HUES48 (cell line): ENCODE results near the gene ADGRB3.
"Not testable (repeated sequence)": the region's sequence is repeated elsewhere in the genome, so short reads cannot be mapped to it uniquely, and the experiment has no call there.

Experiments
- H3K27ac ChIP-seq: one replicate; pipeline ENCODE4 v1.7.0; 2013; ENCODE audit warnings: low read depth, low read length, inconsistent platforms
- H3K27me3 ChIP-seq: 2 replicates; pipeline ENCODE4 v1.6.1; 2013; ENCODE audit warnings: mild to moderate bottlenecking, low read length; ENCODE audit not compliant: control insufficient read depth, insufficient read depth
- H3K36me3 ChIP-seq: 2 replicates; pipeline ENCODE4 v1.6.1; 2013; ENCODE audit warnings: low read length; ENCODE audit not compliant: control insufficient read depth, insufficient read depth
- H3K4me1 ChIP-seq: 2 replicates; pipeline ENCODE4 v1.6.1; 2013; ENCODE audit warnings: mild to moderate bottlenecking, low read length; ENCODE audit not compliant: control insufficient read depth, insufficient read depth
- H3K4me3 ChIP-seq: 2 replicates; pipeline ENCODE4 v1.5.1; 2013; ENCODE audit warnings: mild to moderate bottlenecking, low read depth, low read length
- H3K9ac ChIP-seq: 2 replicates; pipeline ENCODE4 v1.6.1; 2013; ENCODE audit warnings: mild to moderate bottlenecking, low read depth, low read length, moderate library complexity
- H3K9me3 ChIP-seq: 2 replicates; pipeline ENCODE4 v1.6.1; 2013; ENCODE audit warnings: low read length; ENCODE audit not compliant: control insufficient read depth, insufficient read depth

The ADGRB3 gene

GRCh38 chr6:68814976-68815375 is 179.9 kb downstream of the ADGRB3 start:
- H3K27me3 ChIP-seq, H3K4me1 ChIP-seq, H3K4me3 ChIP-seq, H3K9ac ChIP-seq, H3K36me3 ChIP-seq, H3K9me3 ChIP-seq: not testable (repeated sequence)
- H3K27ac ChIP-seq, result peak overlapping the region; percentile 54

GRCh38 chr6:68826501-68826900 is 191.4 kb downstream of the ADGRB3 start:
- no peak overlapping the region for H3K9ac ChIP-seq
- H3K9me3 ChIP-seq, result no peaks in the 10 kb centered on the region
- H3K36me3 ChIP-seq, result no peaks in the 10 kb centered on the region
- no peaks in the 10 kb centered on the region for H3K4me1 ChIP-seq
- no peak overlapping the region for H3K4me3 ChIP-seq
- H3K27ac ChIP-seq, result no peak overlapping the region
- no peaks in the 10 kb centered on the region for H3K27me3 ChIP-seq

GRCh38 chr6:68834551-68834950 is 199.5 kb downstream of the ADGRB3 start:
- no peak overlapping the region for H3K9ac ChIP-seq
- no peaks in the 10 kb centered on the region for H3K9me3 ChIP-seq
- no peaks in the 10 kb centered on the region for H3K4me1 ChIP-seq
- no peaks in the 10 kb centered on the region for H3K36me3 ChIP-seq
- H3K27me3 ChIP-seq, result no peaks in the 10 kb centered on the region
- H3K27ac ChIP-seq, result no peak overlapping the region
- no peak overlapping the region for H3K4me3 ChIP-seq

- H3K9me3 ChIP-seq, result peaks cover under 1% of the 10 kb centered on the region; the same call in 1 of the 2 replicates
- no peak overlapping the region for H3K27ac ChIP-seq
- no peaks in the 10 kb centered on the region for H3K4me1 ChIP-seq
- H3K36me3 ChIP-seq, result no peaks in the 10 kb centered on the region
- H3K9ac ChIP-seq, result no peak overlapping the region
- H3K27me3 ChIP-seq, result no peaks in the 10 kb centered on the region
- no peak overlapping the region for H3K4me3 ChIP-seq
Measured at GRCh38 chr6:68838571-68838970, 203.5 kb downstream of the ADGRB3 start.

DNA sequence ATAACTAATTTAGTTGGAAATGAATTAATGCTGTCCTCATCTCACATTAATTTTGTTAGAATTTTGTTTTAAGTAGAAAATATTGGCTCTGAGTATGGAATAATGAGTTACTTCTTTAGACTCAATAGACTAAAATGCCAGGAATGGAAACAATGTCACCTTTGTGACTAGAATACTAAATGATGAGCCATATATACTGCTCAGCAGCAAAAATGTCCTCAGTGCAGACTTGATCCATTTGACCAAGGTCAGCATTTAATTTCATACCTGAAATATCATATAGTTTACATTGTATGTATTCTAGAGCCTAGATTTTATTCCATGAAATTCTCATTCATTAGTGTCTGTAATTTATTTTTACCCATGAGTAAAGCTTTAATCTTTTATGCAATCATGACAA is 217.7 kb downstream of the ADGRB3 start:
- Histone ChIP-seq H3K36me3 (no peaks in the 10 kb centered on the region), H3K27me3 (no peaks in the 10 kb centered on the region), H3K9ac (no peak overlapping the region), H3K27ac (no peak overlapping the region), H3K4me3 (no peak overlapping the region), H3K4me1 (0 out of 2 replicates have a peak, but pooled peaks cover 5% of the 10 kb centered on the region), H3K9me3 (no peaks in the 10 kb centered on the region)

DNA sequence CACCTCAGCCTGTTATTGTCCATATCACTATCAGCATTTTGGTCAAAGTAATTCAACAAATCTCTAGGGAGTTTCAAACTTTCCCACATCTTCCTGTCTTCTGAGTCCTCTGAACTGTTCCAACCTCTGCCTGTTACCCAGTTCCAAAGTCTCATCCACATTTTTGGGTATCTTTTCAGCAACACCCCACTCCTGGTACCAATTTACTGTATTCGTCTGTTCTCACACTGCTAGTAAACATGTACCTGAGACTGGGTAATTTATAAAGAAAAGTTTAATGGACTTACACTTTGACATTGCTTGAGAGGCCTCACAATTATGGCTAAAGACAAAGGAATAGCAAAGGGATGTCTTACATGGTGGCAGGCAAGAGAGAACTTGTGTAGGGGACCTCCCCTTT is 224.2 kb downstream of the ADGRB3 start:
- Histone ChIP-seq H3K9me3 (peaks cover 15% of the 10 kb centered on the region; the same call in 1 of the 2 replicates), H3K4me3 (no peak overlapping the region), H3K27me3 (no peaks in the 10 kb centered on the region), H3K9ac (no peak overlapping the region), H3K4me1 (no peaks in the 10 kb centered on the region), H3K36me3 (no peaks in the 10 kb centered on the region), H3K27ac (no peak overlapping the region)

DNA sequence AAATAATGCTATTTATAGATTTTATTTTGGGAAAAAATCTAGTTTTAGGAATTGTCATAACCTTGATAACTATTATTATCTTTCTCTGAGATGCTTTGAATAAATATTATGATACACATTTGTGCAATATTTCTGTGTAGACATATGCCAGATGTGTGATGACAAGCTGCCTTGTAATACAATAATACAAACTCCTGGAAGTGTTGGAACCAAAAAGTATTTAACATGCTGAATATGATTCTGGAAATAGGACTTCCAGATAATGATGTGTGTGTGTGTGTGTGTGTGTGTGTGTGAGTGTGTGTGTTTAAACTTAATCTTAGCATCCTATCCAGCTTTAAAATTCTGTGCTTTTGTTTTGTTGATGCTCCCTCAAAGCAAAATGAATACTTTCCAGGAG is 233.6 kb downstream of the ADGRB3 start:
- Histone ChIP-seq H3K9ac (no peak overlapping the region), H3K36me3 (no peaks in the 10 kb centered on the region), H3K4me3 (no peak overlapping the region), H3K27ac (no peak overlapping the region), H3K4me1 (no peaks in the 10 kb centered on the region), H3K27me3 (no peaks in the 10 kb centered on the region), H3K9me3 (peaks cover 16% of the 10 kb centered on the region)

DNA sequence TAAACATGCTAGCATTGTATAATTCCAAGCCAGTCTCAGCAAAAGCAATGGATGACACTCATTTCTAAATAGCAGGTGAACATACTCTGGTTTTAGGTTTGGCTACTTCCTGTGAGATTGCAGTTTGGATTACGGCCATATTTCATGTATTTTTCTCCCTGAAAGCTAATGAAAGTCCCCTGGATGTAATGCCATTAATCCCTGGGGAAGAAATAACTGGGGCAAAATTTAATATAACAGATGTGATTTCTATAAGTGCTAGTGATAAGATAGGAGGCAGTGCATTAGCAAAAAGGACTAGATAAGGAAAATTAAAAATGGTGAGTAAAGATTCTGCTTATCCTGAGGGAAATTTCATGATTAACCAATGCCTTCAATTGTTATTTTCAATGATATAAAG is 238.2 kb downstream of the ADGRB3 start:
- no peaks in the 10 kb centered on the region for H3K4me1 ChIP-seq
- no peaks in the 10 kb centered on the region for H3K36me3 ChIP-seq
- no peaks in the 10 kb centered on the region for H3K9me3 ChIP-seq
- H3K9ac ChIP-seq, result no peak overlapping the region
- no peaks in the 10 kb centered on the region for H3K27me3 ChIP-seq
- no peak overlapping the region for H3K4me3 ChIP-seq
- H3K27ac ChIP-seq, result no peak overlapping the region

DNA sequence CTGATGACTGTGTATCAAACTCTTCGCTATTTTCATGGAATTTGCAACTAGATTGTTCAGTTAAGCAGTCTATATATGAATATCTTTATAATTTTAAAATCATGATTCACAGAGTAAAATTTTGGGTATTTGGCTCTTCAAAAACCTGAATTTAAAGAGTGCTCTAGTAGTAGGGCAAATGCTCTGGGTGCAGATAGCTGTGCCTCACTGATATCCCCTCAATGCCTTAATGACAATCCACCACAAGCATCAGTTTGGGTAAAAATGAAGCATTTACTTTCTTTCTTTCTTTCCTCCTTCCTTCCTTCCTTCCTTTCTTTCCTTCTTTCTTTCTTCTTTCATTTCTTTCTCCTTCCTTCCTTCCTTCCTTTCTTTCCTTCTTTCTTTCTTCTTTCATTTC is 239.7 kb downstream of the ADGRB3 start:
- H3K36me3 ChIP-seq, result no peaks in the 10 kb centered on the region
- H3K9me3 ChIP-seq, result no peaks in the 10 kb centered on the region
- no peak overlapping the region for H3K4me3 ChIP-seq
- no peak overlapping the region for H3K9ac ChIP-seq
- no peak overlapping the region for H3K27ac ChIP-seq
- no peaks in the 10 kb centered on the region for H3K4me1 ChIP-seq
- no peaks in the 10 kb centered on the region for H3K27me3 ChIP-seq

DNA sequence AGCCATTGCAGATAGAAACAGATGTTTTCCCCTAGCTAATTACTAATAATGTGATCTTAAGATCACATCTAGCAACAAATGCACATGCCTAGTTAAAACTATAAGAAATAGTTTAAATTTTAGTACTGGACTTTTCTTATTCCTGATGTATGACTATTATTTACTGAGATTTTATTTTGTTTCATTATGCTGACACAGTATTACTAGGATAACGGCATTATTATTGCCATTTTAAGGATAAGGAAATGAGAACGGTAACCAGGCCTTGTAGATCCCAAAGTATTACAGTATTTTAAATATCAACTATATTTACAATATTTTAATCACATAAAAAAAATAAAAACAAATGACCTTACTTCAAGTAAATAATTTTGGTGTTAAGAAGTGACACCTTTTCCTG is 240.3 kb downstream of the ADGRB3 start:
- Histone ChIP-seq H3K4me1 (no peaks in the 10 kb centered on the region), H3K4me3 (no peak overlapping the region), H3K9ac (no peak overlapping the region), H3K27ac (no peak overlapping the region), H3K27me3 (no peaks in the 10 kb centered on the region), H3K9me3 (no peaks in the 10 kb centered on the region), H3K36me3 (no peaks in the 10 kb centered on the region)

- Histone ChIP-seq H3K9me3 (no peaks in the 10 kb centered on the region), H3K27ac (no peak overlapping the region), H3K9ac (no peak overlapping the region), H3K27me3 (no peaks in the 10 kb centered on the region), H3K4me3 (no peak overlapping the region), H3K4me1 (no peaks in the 10 kb centered on the region), H3K36me3 (no peaks in the 10 kb centered on the region)
Measured at GRCh38 chr6:68876792-68877493, 241.9 kb downstream of the ADGRB3 start.
